HT-29 (cell line): ENCODE results near the gene TYK2. TPM values are rescaled to one million over a fixed set of nuclear protein-coding genes. Genes with fewer than 3 reads are reported as not detected.

Experiments used
- DNase-seq: peaks from one replicate; pipeline ENCODE4 v3.0.0-alpha.2; 2015; ENCODE audit warnings: low spot score
- small RNA-seq: library from RNA; depleted of rRNA; stranded (forward); fragments of <200 nt; gene quantifications from one replicate; pipeline ENCODE3, GENCODE V24; 2014
- total RNA-seq: library from RNA; depleted of rRNA; stranded (reverse); fragments of >200 nt; shearing (Covaris generic); gene quantifications from 2 replicates; pipeline ENCODE4 v1.2.3, GENCODE V29; 2014; rRNA removed

The TYK2 gene
- total RNA-seq, 1 experiment from 2014 or later: 107 TPM

DNA sequence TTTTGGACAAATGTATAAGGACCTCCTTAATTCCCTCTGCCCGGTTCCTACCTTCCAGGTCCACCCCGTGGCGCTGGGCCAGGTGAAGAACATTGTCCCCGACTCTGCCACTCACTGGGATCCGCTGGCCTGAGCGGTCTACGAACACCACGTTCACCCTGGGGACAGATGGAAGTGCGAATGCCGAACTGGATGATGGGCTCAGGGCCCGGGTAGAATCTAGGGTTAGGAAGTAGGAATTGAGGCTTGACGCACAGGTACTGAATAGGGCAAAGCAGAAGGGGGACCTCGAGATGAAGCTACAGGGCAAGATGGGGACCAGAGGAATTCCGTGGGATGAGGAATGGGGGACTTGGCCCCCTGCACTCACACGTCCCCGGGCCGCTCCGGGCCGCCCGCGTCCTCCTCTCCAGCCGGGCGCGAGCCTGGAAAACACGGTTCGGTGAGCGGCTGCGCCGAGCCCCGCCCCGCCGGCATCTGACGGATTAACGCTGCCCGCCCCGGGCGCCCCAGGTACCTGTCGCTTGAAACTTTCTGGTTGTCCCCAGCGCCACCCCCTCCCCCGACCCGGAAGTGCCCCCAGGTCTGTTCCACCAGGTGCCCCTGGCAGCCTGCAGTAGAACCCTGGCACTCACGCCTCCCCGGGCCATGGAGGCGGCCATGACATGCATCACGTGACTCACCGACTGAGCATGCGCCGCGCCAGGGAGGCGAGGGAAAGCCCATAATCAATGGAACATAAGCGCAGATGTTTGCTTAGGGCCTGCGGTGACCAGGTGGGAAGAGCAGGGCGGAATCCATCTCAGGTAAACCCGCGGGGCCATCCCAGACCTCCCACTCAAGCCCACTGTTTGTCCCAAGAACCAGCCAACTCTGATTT is 64.8 kb downstream of the TYK2 start, which contains the start of gene FDX2:
TSS of gene FDX2 (minus strand) at position 681 of the 880 bp plus-strand sequence. CDS start at position 662, 19 bp downstream.
- DNase-seq: peak; percentile 82

DNA sequence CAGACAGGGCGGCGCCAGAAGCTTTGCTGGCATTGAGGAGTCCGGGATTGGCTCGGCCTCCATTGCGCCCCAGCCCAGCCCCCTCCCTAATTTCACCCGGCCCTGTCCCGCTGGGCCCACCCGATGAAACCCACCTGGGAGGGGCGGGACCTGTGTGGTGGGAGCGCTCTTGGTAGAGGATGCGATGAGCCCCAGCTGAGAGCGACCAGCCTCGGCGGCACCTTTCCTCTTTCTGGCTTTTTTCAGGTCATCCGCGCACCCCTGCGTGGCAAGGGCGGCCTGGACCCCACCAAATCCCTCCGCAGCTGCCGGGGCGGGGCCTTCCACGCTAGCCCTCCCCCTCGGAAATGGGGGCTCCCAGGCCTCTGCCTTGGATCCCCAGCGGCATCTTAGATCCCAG is 70.9 kb downstream of the TYK2 start, which contains the start of gene ZGLP1:
TSS of gene ZGLP1 (minus strand) at position 393 of the 400 bp plus-strand sequence.
- DNase-seq: no peak

DNA sequence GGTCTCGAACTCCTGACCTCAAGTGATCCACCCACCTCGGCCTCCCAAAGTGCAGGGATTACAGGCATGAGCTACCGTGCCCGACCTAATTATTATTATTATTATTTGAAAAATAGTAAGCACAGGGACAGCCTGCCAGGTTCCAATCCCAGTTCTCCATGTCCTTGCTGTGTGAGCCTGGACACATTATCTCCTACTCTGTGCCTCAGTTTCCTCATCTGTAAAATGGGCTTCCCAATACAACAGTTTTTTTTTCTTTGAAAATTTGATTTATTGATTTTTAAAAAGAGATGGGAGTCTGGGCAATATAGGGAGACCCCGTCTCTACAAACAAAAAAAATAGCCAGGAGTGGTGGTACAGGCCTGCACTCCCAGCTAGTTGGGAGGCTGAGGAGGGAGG is 74.0 kb downstream of the TYK2 start:
- no peak for DNase-seq

DNA sequence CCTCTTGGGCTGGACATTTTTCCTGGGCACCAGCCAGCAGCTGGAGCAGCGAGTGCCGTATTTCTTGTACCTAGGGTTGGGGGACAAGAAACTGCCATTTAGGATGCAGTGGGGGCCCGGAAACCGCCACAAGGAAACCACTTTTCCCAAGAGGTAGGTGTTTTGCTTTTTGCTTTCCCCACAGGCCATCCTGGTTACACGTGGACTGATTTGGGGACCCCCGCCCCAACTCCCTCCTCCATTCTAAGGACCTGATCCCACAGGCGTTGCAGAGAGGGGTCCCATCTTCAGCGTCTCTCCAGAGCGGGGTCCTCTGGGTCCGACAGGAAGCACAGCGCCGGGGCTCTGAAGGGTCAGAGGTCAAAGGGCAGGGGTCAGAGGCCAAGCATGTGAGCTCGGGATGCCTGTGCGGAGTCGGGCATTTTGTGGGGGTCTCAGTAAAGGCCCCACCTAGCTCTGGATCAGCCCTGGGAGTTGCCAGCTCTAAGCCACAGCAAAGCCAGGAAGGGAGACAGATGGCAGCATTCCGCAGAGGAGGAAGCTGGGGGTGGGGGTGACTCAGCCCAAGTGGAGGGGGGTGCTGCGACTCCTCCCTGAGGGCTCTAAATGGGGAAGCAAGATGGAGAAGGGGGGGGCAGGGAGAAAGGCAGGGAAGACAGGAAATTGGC is 75.1 kb downstream of the TYK2 start:
- no peak for DNase-seq

Small RNA genes lying within 50 kb of the gene (small RNA-seq; reads per million reads assigned to genes)
- not detected for gene AC011511.1
- not detected for gene AC011511.4

Other genes with a start within 250 kb of the TYK2 start
- 105 and 136 TPM in 2 replicates for gene DNMT1, start 185.6 kb downstream of the TYK2 start, total RNA-seq
- 0.91 and 1.4 TPM in 2 replicates for gene S1PR2, start 149.2 kb downstream of the TYK2 start, total RNA-seq
- 201 and 220 TPM in 2 replicates for gene MRPL4, start 128.4 kb downstream of the TYK2 start, total RNA-seq
- gene ICAM1, start 109.5 kb downstream of the TYK2 start, total RNA-seq: 4.6 and 4.8 TPM in 2 replicates
- 0.69 TPM in 1 of 2 replicates, not detected in the other for gene ICAM4, start 93.6 kb downstream of the TYK2 start, total RNA-seq
- gene ICAM5, start 90.6 kb downstream of the TYK2 start, total RNA-seq: 0.34 and 0.56 TPM in 2 replicates
- gene ZGLP1, start 70.8 kb downstream of the TYK2 start, total RNA-seq: 0.16 and 0.51 TPM in 2 replicates
- 50.2 and 50.9 TPM in 2 replicates for gene FDX2, start 64.6 kb downstream of the TYK2 start, total RNA-seq
- gene RAVER1, start 47.0 kb downstream of the TYK2 start, total RNA-seq: 35.5 and 45.3 TPM in 2 replicates
- gene ICAM3, start 40.9 kb downstream of the TYK2 start, total RNA-seq: 11.0 and 18.2 TPM in 2 replicates
- gene CDC37, start 23.0 kb upstream of the TYK2 start, total RNA-seq: 239 and 271 TPM in 2 replicates
- 0.16 and 0.36 TPM in 2 replicates for gene PDE4A, start 40.0 kb upstream of the TYK2 start, total RNA-seq
- 99.5 and 114 TPM in 2 replicates for gene KEAP1, start 122.8 kb upstream of the TYK2 start, total RNA-seq
- not detected in 2 replicates for gene S1PR5, start 136.9 kb upstream of the TYK2 start, total RNA-seq
- 36.0 and 36.8 TPM in 2 replicates for gene ATG4D, start 163.3 kb upstream of the TYK2 start, total RNA-seq
- gene KRI1, start 185.4 kb upstream of the TYK2 start, total RNA-seq: 38.3 and 68.1 TPM in 2 replicates
- gene CDKN2D, start 188.4 kb upstream of the TYK2 start, total RNA-seq: 21.1 and 23.0 TPM in 2 replicates
- 154 and 159 TPM in 2 replicates for gene AP1M2, start 206.7 kb upstream of the TYK2 start, total RNA-seq
- 48.5 and 80.6 TPM in 2 replicates for gene SLC44A2, start 245.0 kb upstream of the TYK2 start, total RNA-seq